ENCODE results near the gene DHRS12. TPM values are rescaled to one million over a fixed set of nuclear protein-coding genes. Genes with fewer than 3 reads are reported as not detected.

Gene DHRS12, protein sequence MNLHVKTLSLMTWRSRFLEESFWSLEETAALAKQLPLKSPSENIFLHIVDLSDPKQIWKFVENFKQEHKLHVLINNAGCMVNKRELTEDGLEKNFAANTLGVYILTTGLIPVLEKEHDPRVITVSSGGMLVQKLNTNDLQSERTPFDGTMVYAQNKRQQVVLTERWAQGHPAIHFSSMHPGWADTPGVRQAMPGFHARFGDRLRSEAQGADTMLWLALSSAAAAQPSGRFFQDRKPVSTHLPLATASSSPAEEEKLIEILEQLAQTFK
- 3.0 and 3.3 TPM in 2 replicates for total RNA-seq

DNA sequence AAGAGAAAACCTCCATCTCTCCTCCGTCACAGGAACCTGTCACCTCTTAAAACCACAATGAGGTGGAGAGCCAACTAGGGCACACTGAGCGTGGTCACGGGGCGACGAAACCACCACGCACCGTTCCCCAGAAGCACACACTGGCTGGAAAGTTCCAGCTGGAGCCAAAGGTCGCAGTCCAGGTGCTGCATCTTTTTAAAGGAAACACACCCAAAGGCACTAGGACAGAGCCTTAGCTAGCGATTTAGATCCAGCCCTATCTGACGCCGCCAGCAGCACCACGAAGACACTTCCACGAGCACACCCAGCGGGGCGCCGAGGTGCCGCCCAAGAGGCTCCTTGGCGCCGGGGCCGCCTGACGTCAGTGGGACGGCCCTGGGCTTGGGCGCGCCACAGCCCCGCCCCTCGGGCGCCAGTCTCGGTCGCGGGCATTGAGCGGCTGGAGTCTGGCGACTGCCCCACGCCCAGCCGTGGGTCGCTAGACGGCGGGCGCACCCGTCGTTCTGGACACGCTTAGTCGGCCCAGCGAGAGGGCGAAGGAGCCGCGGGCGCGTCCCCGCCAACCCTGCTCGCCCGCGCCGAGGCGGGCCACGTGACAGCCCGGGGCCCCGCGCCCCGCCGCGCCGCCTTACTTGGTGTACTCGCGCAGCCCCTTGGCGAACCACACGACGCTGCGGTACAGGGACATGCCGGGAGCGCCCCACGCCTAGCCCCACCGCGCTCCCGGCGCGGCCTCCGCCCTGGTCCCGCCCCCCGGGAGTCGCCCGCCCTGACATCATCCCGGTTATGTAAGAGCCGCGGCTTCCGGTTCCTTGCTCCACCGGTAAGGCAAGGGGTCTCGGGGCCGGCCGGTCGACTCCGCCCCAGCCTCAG, at the start of gene DHRS12:
TSS of gene DHRS12 (minus strand) at position 742 of the 873 bp plus-strand sequence. CDS start 4,504 bp downstream, outside the sequence.

DNA sequence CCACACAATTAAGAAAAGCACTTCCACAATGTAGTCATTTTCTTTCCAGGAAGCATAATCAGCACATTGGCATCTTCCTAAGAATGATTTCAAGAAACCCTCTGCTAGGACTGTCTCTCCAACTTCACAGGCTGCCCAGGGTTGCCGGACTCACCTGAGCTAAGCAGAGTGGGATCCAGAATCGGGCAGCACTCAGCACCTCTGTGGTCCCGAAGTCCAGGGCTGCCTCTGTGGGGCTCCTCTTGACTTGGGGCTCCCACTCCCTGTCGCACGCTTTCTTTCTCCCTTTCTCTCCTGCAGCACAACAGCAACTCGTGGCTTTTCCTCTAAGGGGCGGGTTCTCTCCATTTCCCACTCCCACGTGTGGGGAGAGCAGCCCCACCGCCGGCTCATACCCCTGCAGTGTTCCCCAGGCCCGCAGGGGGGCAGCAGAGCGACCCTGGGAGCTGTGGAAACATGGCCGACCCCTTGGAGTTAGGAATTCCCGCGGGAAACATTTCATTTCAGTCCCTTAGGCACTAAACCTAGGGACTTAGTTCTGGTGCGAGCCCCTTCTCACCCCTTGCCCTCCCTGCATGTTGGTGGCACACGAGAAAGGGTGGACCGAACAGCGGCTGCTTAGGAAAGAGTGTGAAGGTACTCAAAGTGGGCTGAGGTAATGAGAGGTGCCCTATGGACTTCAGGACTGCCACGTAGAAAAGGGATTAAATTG, 41.1 kb upstream of the DHRS12 start, which contains the start of gene TMEM272:
TSS of gene TMEM272 (minus strand) at position 316 of the 712 bp plus-strand sequence. CDS start 6,647 bp downstream, outside the sequence.

Other genes with a start within 250 kb of the DHRS12 start
- 5.3 and 14.3 TPM in 2 replicates for gene WDFY2, start 219.7 kb downstream of the DHRS12 start, total RNA-seq
- not detected in 2 replicates for gene TMEM272, start 41.0 kb upstream of the DHRS12 start, total RNA-seq
- not detected in 2 replicates for gene CCDC70, start 57.8 kb upstream of the DHRS12 start, total RNA-seq
- gene ATP7B, start 207.3 kb upstream of the DHRS12 start, total RNA-seq, result 5.3 and 8.9 TPM in 2 replicates
- gene ALG11, start 208.2 kb upstream of the DHRS12 start, total RNA-seq, result 35.2 and 57.3 TPM in 2 replicates
- 29.1 and 30.5 TPM in 2 replicates for gene UTP14C, start 220.5 kb upstream of the DHRS12 start, total RNA-seq